Stimulated activated CD4-positive, alpha-beta T cell treated with anti-CD3 and anti-CD28 coated beads, Interleukin-1b, Interleukin-23, amount 100 ng/mL, for 48 hours (primary cell): Measurements from ENCODE around the gene MINDY4B.

Experiments
- DNase-seq: peaks from one replicate; pipeline ENCODE4 v3.0.0-alpha.2; 2020

Gene MINDY4B

GRCh38 chr3:150905339-150905738 is at the start of gene MINDY4B:
TSS of gene MINDY4B (minus strand) at chr3:150905439. CDS start at chr3:150905439, 0 bp downstream.
- no peak for DNase-seq

GRCh38 chr3:150951923-150952322 is 46.7 kb upstream of the MINDY4B start:
- no peak for DNase-seq

GRCh38 chr3:150945226-150946032 is 40.2 kb upstream of the MINDY4B start:
- no peak for DNase-seq

- no peak for DNase-seq
These were observed 37.0 kb upstream of the MINDY4B start for GRCh38 chr3:150942221-150942620.

DNA sequence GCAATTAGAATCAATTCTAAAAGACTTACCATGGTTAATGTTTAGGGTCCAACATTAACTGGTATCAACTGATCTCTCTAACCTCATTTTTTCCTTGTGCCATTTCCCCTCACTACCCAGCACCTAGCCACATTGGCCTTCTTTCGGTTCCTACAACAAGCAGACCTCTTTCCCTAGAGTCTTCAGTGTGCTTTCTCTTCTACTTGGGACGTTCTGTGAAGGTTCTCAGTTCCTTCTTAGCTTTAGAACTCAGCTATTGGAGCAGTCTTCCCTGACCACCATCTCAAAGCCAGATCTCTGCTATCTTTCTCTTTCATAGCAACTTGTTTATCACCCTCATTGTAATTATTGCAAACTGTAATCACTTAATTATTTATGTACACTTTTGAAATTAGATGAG is 31.5 kb upstream of the MINDY4B start:
- DNase-seq, result no peak

DNA sequence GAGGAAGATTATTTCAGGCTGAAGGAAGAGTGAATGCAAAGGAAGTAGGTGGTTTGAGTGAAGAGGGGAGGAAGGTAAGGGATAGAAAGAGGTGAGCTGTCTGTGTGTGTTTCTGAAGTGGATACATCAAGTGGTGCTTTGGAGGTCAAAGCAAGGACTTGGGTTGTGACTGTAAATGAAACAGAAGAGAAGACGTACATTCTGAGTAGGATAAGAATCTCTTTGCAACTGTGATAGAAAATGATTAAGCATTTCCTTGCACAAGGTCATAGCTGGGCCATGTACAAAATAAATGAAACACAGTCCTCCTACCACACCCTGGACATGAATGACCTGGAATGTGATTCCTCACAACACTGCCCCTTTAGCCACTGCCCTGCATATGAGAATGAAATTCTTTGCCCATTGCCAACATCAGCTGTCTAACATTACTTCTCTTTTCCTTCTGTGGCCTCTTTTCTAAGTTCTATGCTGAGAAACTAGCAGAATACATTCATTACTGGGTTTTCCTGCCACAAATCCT is 28.3 kb upstream of the MINDY4B start:
- no peak for DNase-seq

DNA sequence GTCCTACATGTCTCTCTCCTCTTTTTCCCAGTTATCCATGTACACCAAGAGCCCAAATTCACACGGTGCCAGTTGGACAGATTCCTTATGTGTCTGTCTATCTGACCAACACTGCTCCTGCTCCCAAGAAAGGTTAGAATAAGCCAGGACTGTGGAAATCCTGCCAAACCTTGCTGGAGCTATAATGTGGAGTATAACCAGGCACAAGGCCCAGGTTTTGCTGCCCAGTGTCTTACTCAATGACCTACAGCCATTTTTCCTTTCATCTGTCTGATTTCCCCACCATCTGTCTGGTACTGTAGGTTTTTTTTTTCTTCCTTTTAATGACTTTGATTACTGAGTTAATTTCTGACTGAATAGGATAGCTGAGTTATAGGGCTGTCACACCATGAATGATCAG is 26.5 kb upstream of the MINDY4B start:
- DNase-seq, result no peak

DNA sequence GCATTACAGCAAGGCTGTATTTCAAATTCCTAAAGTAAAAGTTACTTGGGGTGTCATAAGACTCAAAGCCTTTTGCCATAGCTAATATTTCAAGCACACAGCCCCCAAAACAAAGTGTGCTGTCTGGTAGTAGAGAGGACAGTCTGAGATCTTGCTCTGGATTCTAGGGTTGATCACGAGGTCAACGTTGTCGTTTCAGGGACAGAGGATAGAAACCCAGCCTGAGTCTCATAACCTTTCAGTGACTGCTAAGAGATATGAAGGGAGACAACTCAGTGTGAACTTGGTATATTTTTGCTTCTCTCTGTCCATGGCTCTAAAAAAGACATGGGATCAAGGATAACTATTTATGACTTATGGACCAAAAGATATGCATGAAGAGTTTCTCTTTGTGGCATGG is 25.6 kb upstream of the MINDY4B start:
- DNase-seq, result no peak

DNA sequence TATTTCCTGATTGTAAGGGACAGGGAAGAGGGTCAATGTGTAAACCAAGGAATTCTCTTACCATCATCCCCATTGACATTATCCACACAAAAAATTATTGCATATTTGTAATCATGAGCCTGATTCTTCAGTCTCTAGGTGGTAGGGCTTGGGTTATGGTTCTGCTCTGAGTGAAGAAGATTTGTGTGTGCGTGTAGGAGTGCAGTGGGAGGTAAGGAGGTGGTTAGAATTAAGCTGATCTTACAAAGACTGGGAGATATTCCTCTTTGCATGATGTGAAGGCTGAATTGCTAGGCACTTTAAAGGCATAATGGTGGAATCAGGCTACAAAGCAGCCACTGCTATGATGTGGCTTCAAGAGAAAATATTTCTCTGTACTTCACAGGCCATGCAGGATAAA is 23.0 kb upstream of the MINDY4B start:
- DNase-seq, result no peak

DNA sequence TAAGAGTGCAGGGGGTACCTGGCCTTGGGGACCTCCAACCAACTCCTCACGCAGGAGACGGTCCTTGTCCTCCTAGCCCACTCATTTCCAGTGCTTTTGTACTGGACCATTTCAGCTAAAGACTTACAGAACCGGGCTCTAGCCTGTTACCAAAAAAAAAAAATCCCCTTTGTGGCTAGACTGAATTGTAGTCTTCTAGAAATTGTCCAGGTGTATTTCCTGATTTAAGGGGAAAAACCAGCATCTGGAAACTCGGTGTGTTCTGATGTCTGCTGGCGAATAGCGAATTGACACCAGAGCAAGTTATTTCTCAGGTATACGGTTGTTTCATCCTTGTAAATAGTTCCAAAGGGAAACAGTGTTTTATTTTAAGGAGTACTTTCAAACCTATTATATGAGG is 21.1 kb upstream of the MINDY4B start:
- DNase-seq, result no peak

DNA sequence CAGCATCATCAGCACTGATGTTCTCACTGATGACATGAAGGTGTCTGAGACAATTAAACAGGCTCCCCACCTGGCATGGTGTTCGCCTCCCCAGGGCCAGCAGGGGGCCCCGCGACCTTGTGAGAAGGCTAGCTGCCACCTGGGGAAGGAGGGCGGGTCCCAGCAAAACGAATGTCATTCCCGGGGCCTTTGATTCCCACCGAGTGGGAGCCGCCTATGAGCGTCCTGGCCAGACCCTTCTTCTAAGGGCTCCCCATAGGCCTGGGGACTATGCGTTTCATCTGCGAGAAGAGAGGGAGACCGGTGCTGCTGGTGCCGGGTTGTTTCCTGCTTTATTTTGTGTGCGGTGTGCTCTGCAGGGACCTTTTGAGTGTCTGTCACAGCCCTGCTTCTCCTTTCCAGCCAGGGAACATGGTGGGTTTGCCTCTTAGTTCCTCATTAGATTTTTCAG is 20.5 kb upstream of the MINDY4B start:
- DNase-seq, result peak; percentile 59

- DNase-seq, result no peak
These were observed 17.4 kb upstream of the MINDY4B start for GRCh38 chr3:150922611-150923010.

GRCh38 chr3:150921209-150921608 is 16.0 kb upstream of the MINDY4B start:
- no peak for DNase-seq

- DNase-seq, result no peak
These were observed 15.0 kb upstream of the MINDY4B start for GRCh38 chr3:150920236-150920635.

GRCh38 chr3:150917951-150918350 is 12.7 kb upstream of the MINDY4B start:
- no peak for DNase-seq

- no peak for DNase-seq
These were observed 8.1 kb upstream of the MINDY4B start for GRCh38 chr3:150913133-150913922.

- DNase-seq, result no peak
These were observed 7.3 kb upstream of the MINDY4B start for GRCh38 chr3:150912501-150912900.

GRCh38 chr3:150911771-150912170 is 6.5 kb upstream of the MINDY4B start:
- no peak for DNase-seq

DNA sequence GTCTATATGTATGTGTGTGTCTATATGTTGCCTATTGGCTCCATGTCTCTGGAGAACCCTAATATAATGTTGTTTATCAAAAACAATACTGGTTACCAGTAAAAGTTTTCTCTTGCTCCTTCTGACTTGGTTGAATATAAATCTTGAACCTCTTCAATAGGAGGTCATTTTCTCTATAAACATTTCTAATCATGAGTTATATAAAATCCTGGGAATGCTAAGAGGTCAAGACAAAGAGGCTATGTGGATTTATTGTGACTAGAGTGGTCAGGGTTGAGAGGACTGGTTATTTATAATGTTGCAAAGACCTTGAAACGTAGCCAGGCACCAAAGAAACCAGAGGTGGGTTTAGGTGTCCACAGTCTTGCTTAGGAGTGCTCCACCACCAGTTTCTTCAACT is 1.2 kb upstream of the MINDY4B start:
- DNase-seq, result no peak

DNA sequence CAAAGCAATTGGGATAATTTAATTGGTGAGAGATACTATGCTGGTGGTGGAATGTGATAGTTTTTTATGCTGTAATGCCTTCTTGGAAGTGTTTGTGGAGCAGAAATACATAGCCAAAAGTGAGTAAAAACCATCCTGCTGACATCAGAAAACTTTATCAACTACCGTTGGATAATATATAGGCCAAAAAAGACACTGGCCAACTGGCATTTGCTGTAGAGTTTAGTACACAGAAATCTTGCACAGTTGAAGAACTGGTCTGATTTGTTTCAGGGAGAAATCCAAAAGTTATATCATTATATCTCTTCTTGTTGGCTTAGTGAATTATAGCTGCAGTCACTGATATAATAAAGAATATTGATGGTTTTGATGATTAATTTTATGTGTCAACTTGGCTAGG is 507 bp upstream of the MINDY4B start:
- DNase-seq, result no peak

- no peak for DNase-seq
These were observed 2.3 kb downstream of the MINDY4B start for GRCh38 chr3:150902988-150903387.

DNA sequence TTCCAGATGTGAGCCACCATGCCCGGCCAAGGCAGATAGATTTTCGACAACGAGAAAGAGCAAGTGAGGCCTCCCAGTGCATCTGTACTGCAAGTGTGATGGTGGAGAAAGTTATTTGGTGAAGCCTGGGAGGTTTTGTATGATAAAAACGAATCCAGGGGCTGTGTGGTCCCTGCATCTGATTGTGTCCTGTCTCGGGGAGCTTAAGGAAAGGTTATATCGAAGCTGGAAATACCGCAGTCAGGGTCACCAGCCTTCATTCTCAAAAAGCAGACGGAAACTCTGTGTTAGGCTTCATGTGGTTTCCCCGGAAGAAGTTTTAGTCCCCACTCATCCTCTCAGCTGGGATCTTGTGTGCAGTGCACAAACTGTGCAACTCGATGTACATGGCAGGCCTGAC is 3.4 kb downstream of the MINDY4B start:
- DNase-seq, result no peak

DNA sequence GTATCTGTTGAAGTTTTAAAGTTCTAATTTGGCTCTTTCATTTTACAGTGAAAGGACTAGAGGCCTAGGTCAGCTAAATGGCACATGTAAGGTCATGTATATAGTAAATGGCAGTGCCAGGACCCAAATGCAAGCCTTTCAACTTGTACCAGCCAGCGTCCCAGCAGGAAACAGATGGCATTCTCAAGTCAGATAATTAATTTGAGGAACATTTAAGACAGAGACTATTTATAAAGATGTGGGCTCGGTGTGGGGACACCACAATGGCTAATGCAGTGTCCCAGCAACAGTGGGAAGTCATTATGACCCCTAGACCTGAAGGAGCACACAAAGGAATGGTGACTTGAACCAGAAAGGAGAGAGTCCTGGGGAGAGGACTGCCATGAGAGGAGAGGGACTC is 6.1 kb downstream of the MINDY4B start:
- no peak for DNase-seq
